B cell (primary cell): ENCODE data around the gene KLHL3.

Experiments
- EZH2 ChIP-seq: IDR thresholded peaks from 2 replicates; pipeline ENCODE4 v1.6.1; 2012; ENCODE audit warnings: borderline replicate concordance, low read depth, mild to moderate bottlenecking, moderate library complexity, low read length; ENCODE audit not compliant: insufficient read depth, poor library complexity, severe bottlenecking
- TF ChIP-seq, protein P1 (sequence below): fragments of 200-600 bp; IDR thresholded peaks from one replicate; pipeline ENCODE4 v1.8.0; 2022; ENCODE audit warnings: antibody characterized with exemption, mild to moderate bottlenecking

DNA sequence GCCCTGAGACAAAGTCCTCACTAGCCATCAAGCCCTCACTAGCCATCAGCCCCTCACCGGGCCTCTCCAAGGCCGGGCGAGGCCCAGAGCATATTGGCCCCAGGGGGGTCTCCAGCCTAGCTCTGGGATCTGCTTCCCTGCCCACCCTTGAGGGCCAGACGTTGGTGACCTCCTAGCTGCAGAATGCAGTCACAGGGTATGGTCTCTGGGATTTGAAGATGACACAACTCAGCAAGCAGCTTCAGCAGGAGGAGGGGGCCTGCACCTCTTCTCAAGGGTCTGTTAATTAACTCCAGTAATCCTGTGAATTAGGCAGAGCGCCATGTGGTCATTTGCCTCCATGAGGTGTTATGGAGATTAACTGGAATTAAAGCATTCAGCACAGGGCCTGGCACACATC lies 119.8 kb downstream of the KLHL3 start:
- TF ChIP-seq, protein P1, sequence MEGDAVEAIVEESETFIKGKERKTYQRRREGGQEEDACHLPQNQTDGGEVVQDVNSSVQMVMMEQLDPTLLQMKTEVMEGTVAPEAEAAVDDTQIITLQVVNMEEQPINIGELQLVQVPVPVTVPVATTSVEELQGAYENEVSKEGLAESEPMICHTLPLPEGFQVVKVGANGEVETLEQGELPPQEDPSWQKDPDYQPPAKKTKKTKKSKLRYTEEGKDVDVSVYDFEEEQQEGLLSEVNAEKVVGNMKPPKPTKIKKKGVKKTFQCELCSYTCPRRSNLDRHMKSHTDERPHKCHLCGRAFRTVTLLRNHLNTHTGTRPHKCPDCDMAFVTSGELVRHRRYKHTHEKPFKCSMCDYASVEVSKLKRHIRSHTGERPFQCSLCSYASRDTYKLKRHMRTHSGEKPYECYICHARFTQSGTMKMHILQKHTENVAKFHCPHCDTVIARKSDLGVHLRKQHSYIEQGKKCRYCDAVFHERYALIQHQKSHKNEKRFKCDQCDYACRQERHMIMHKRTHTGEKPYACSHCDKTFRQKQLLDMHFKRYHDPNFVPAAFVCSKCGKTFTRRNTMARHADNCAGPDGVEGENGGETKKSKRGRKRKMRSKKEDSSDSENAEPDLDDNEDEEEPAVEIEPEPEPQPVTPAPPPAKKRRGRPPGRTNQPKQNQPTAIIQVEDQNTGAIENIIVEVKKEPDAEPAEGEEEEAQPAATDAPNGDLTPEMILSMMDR: no peak
- TF ChIP-seq EZH2: no peak
